ENCODE data around the gene SBF2.

GRCh38 chr11:9772218-9772617 lies 521.8 kb downstream of the SBF2 start:
- TF ChIP-seq, protein P1, sequence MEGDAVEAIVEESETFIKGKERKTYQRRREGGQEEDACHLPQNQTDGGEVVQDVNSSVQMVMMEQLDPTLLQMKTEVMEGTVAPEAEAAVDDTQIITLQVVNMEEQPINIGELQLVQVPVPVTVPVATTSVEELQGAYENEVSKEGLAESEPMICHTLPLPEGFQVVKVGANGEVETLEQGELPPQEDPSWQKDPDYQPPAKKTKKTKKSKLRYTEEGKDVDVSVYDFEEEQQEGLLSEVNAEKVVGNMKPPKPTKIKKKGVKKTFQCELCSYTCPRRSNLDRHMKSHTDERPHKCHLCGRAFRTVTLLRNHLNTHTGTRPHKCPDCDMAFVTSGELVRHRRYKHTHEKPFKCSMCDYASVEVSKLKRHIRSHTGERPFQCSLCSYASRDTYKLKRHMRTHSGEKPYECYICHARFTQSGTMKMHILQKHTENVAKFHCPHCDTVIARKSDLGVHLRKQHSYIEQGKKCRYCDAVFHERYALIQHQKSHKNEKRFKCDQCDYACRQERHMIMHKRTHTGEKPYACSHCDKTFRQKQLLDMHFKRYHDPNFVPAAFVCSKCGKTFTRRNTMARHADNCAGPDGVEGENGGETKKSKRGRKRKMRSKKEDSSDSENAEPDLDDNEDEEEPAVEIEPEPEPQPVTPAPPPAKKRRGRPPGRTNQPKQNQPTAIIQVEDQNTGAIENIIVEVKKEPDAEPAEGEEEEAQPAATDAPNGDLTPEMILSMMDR (IDR thresholded peaks at IDR 0.05; ENCODE audit: low read depth, low read length), result no peak
- no peak for TF ChIP-seq POLR2A (IDR thresholded peaks at IDR 0.05; ENCODE audit: extremely low read depth, insufficient read length)
